Tibial nerve (tissue), 4 donors: ENCODE results near the gene SMAD3.

Experiments used
- EP300 ChIP-seq, 2 donors: sonication (generic); formaldehyde crosslinking; IDR thresholded peaks; one replicate each; pipeline ENCODE4 v1.6.1; 2017; ENCODE audit warnings: antibody characterized with exemption in 2 of 2, mild to moderate bottlenecking in 1 of 2
- POLR2A ChIP-seq, 2 donors: fragments of 450-650 bp; IDR thresholded peaks; one replicate each; pipeline ENCODE4 v1.6.1; 2017; ENCODE audit warnings: antibody characterized with exemption in 2 of 2, mild to moderate bottlenecking in 2 of 2, moderate library complexity in 2 of 2
- TF ChIP-seq, protein P1 (sequence below), 5 experiments: fragments of 200-600 bp in 3 of 5; fragments of 450-650 bp in 2 of 5; sonication (generic) in 3 of 5; IDR thresholded peaks; one replicate each; pipeline ENCODE4 v1.5.1; 2016 to 2019; ENCODE audit warnings: antibody characterized with exemption in 5 of 5, mild to moderate bottlenecking in 3 of 5, moderate library complexity in 2 of 5

DNA sequence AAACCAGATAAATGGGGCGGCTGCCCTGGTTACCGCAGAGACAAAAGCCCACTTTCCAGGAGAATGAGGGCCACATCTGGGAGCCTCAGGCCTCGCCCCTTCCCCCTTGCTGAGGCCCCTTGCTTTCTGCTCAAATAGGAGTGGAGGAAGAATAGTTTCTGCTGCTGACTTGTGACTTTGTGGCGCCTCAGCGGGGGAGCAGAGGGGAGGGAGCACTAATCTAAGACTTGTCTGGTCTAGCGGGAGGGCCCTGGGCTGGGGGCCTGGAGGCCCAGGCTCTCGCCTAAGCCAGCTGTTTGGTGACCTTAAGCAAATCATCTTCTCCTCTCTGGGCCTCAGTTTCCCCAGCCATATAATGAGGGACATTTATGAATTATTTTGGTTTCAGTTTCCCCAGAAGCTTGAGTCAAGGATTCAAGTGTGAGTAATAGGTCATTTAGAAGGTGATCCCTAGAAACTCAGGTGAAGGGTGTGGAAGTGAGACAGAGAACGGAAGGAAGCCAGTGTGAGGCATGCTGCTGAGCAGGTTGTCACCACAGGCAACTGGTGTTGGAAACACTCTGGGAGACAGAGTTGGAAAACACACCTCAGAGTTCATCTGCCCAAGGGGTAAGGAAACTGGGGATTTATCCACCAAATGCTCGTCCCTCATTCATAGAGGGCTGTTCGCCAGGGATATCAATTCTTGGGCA is 25.9 kb upstream of the SMAD3 start:
- TF ChIP-seq, protein P1, sequence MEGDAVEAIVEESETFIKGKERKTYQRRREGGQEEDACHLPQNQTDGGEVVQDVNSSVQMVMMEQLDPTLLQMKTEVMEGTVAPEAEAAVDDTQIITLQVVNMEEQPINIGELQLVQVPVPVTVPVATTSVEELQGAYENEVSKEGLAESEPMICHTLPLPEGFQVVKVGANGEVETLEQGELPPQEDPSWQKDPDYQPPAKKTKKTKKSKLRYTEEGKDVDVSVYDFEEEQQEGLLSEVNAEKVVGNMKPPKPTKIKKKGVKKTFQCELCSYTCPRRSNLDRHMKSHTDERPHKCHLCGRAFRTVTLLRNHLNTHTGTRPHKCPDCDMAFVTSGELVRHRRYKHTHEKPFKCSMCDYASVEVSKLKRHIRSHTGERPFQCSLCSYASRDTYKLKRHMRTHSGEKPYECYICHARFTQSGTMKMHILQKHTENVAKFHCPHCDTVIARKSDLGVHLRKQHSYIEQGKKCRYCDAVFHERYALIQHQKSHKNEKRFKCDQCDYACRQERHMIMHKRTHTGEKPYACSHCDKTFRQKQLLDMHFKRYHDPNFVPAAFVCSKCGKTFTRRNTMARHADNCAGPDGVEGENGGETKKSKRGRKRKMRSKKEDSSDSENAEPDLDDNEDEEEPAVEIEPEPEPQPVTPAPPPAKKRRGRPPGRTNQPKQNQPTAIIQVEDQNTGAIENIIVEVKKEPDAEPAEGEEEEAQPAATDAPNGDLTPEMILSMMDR (IDR thresholded peaks at IDR 0.05), result no peak
- no peak for TF ChIP-seq EP300 (IDR thresholded peaks at IDR 0.05)
- no peak for TF ChIP-seq POLR2A (IDR thresholded peaks at IDR 0.05)
